ENCODE data around the gene CIDEA. TPM values are rescaled to one million over a fixed set of nuclear protein-coding genes. Genes with fewer than 3 reads are reported as not detected.
A peak's percentile ranks its signal among the peaks of the same experiment; 100 is the strongest.

CIDEA gene
- total and polyA plus RNA-seq, 11 donors: 0.35 to 17.1 (median 1.5) TPM; not detected in 3

- TF ChIP-seq CTCF (IDR thresholded peaks at IDR 0.05): peak in 1 of 12 donors; percentile 8
- TF ChIP-seq POLR2A (IDR thresholded peaks at IDR 0.05): no peak
- Histone ChIP-seq H3K36me3 (no peaks in the 10 kb centered on the region), H3K27ac (peak overlapping the region; percentile 87 to 100 (median 96)), H3K27me3 (no peaks in the 10 kb centered on the region), H3K9me3 (no peaks in the 10 kb centered on the region), H3K4me3 (peak overlapping the region in 11 of 12 donors; percentile 31 to 61 (median 48)), H3K4me1 (peaks cover 0 to 34% (median 22%) of the 10 kb centered on the region in 12 donors)
- peak; percentile 6 to 9 (median 8) for ATAC-seq
- intact Hi-C loops (cut with DNase I): loop anchor here in 3 of 10 donors (2.0 to 5.0 kb wide), 2 partner anchors 29 to 39 kb away; no protein-coding TSS in a partner anchor
- peak in 3 of 5 donors; percentile 24 to 45 (median 32) for DNase-seq
- 58 to 84% (median 66%) methylated on average over 7 of the region's 7 CpGs for WGBS, 4 donors
These were observed 24.1 kb downstream of the CIDEA start for GRCh38 chr18:12278215-12278671.

GRCh38 chr18:12278741-12279682 is 24.9 kb downstream of the CIDEA start:
- H3K4me1 ChIP-seq: peaks cover 0 to 34% (median 22%) of the 10 kb centered on the region in 12 donors
- no peaks in the 10 kb centered on the region for H3K9me3 ChIP-seq
- ATAC-seq (peak; percentile 93 to 96 (median 95)), DNase-seq (peak; percentile 88 to 95 (median 90))
- H3K27me3 ChIP-seq: no peaks in the 10 kb centered on the region
- TF ChIP-seq POLR2A (IDR thresholded peaks at IDR 0.05) (peak; percentile 71 to 89), CTCF (IDR thresholded peaks at IDR 0.05) (peak in 3 of 12 donors; percentile 12 to 30 (median 15))
- peak overlapping the region; percentile 87 to 100 (median 96) for H3K27ac ChIP-seq
- intact Hi-C loops (cut with DNase I): loop anchor here in 3 of 10 donors (1.0 to 5.0 kb wide), 3 partner anchors 28 to 98 kb away; partner anchors contain the start of gene AFG3L2 (in 1 of the 3)
- peak overlapping the region; percentile 3 to 61 (median 48) for H3K4me3 ChIP-seq
- H3K36me3 ChIP-seq: no peaks in the 10 kb centered on the region
- 8 to 17% (median 15%) methylated on average over 14 to 30 of the region's 30 CpGs for WGBS, 4 donors

- Histone ChIP-seq H3K4me3 (peak overlapping the region; percentile 3 to 61 (median 48)), H3K27ac (peak overlapping the region; percentile 87 to 100 (median 96)), H3K36me3 (no peaks in the 10 kb centered on the region), H3K9me3 (no peaks in the 10 kb centered on the region), H3K4me1 (peaks cover 0 to 34% (median 22%) of the 10 kb centered on the region in 12 donors), H3K27me3 (no peaks in the 10 kb centered on the region)
- ATAC-seq (peak in 3 of 4 donors; percentile 4 to 49 (median 34)), DNase-seq (peak in 4 of 5 donors; percentile 38 to 76 (median 68))
- intact Hi-C loops (cut with DNase I): loop anchor here in 5 of 10 donors (1.0 to 10.0 kb wide), 4 partner anchors 27 to 97 kb away; partner anchors contain the start of gene AFG3L2 (in 3 of the 5)
- 63 to 85% (median 68%) methylated on average over 15 to 16 of the region's 16 CpGs for WGBS, 4 donors
- TF ChIP-seq POLR2A (IDR thresholded peaks at IDR 0.05) (no peak), CTCF (IDR thresholded peaks at IDR 0.05) (no peak)
These were observed 25.8 kb downstream of the CIDEA start for GRCh38 chr18:12279781-12280531.

Measured in heart left ventricle (tissue), 16 donors.